Gastrocnemius medialis (tissue), 4 donors: ENCODE results near the gene DIP2A. TPM values are rescaled to one million over a fixed set of nuclear protein-coding genes. Genes with fewer than 3 reads are reported as not detected.

Experiments used
- ATAC-seq, 2 donors: fragments of 150-250 bp; one replicate each; pipeline ENCODE4 v1.9.1; 2016
- DNase-seq, 2 donors: peaks; one replicate each; pipeline ENCODE4 v3.0.0-alpha.2; 2019
- H3K27ac ChIP-seq, 4 donors: fragments of 200-600 bp; sonication (generic); 1 replicate in 1 of 4; 2 replicates in 3 of 4; pipeline ENCODE4 v1.5.1; 2016 to 2018; ENCODE audit warnings: mild to moderate bottlenecking in 2 of 4, moderate library complexity in 1 of 4
- H3K27me3 ChIP-seq, 3 donors: fragments of 200-600 bp; sonication (generic) in 2 of 3; 1 replicate in 1 of 3; 2 replicates in 2 of 3; pipeline versions ENCODE4 v1.5.1 to v1.6.0; 2016 to 2019; ENCODE audit warnings: mild to moderate bottlenecking in 1 of 3, moderate library complexity in 1 of 3
- H3K36me3 ChIP-seq, 2 donors: fragments of 200-600 bp; sonication (generic) in 1 of 2; one replicate each; pipeline ENCODE4 v1.5.1; 2017 to 2018
- H3K4me1 ChIP-seq, 2 donors: fragments of 200-600 bp; sonication (generic) in 1 of 2; one replicate each; pipeline ENCODE4 v1.5.1; 2016 to 2017; ENCODE audit warnings: mild to moderate bottlenecking in 2 of 2
- H3K4me3 ChIP-seq, 4 donors: fragments of 200-600 bp; sonication (generic) in 3 of 4; 1 replicate in 1 of 4; 2 replicates in 3 of 4; pipeline ENCODE4 v1.5.1; 2016 to 2019; ENCODE audit warnings: mild to moderate bottlenecking in 2 of 4
- H3K9me3 ChIP-seq, 3 donors: fragments of 200-600 bp; sonication (generic) in 2 of 3; 1 replicate in 1 of 3; 2 replicates in 2 of 3; pipeline ENCODE4 v1.5.1; 2016 to 2019
- CTCF ChIP-seq, 5 experiments: fragments of 450-650 bp in 3 of 5; fragments of 200-600 bp in 2 of 5; sonication (generic) in 2 of 5; IDR thresholded peaks in 4 of 5; conservative IDR thresholded peaks in 1 of 5; 1 replicate in 4 of 5; 2 replicates in 1 of 5; pipeline ENCODE4 v1.5.1; 2016 to 2019; ENCODE audit warnings: antibody characterized with exemption in 5 of 5, mild to moderate bottlenecking in 3 of 5, moderate library complexity in 3 of 5
- POLR2A ChIP-seq, 2 donors: fragments of 450-650 bp; IDR thresholded peaks; one replicate each; pipeline ENCODE4 v1.6.1; 2017; ENCODE audit warnings: antibody characterized with exemption in 2 of 2, mild to moderate bottlenecking in 2 of 2, moderate library complexity in 2 of 2
- in situ Hi-C, 4 donors: fragments of 200-750 bp; cut with MboI; loops; one replicate each; pipeline versions ENCODE4 v1.15.0 to v1.8.0; 2017; ENCODE audit warnings: low sequenced_read_pairs in 4 of 4
- intact Hi-C: fragments of 100-400 bp; cut with DNase I; formaldehyde crosslinking; loops from one replicate; pipeline ENCODE4 v1.15.1; 2023; ENCODE audit warnings: low total_unique reads
- total RNA-seq, 4 donors: library from RNA; depleted of rRNA; stranded (reverse); fragments of >200 nt; gene quantifications; one replicate each; pipeline versions ENCODE4 v1.1.0 to v1.2.3, GENCODE V29; 2016

Gene DIP2A
- total RNA-seq, 4 donors from 2014 or later = 6.3 to 15.5 (median 11.8) TPM

- Histone ChIP-seq H3K4me1 (no peaks in the 10 kb centered on the region), H3K27me3 (no peaks in the 10 kb centered on the region), H3K27ac (peak overlapping the region in 2 of 4 donors; percentile 34 to 42), H3K4me3 (no peak overlapping the region), H3K36me3 (peaks cover 2 to 85% of the 10 kb centered on the region in 2 donors), H3K9me3 (no peaks in the 10 kb centered on the region)
- DNase-seq = no peak
- intact Hi-C loops = no loop called here
- in situ Hi-C loops = no loop called here
- ATAC-seq = no peak
- TF ChIP-seq POLR2A (IDR thresholded peaks at IDR 0.05) (no peak), CTCF (IDR thresholded peaks at IDR 0.05 in 4 of 5, conservative IDR thresholded peaks at IDR 0.05 in 1 of 5) (no peak)
Observed at GRCh38 chr21:46416551-46416950, 42.1 kb upstream of the DIP2A start.

GRCh38 chr21:46418265-46418946 is 40.3 kb upstream of the DIP2A start:
- no peak for DNase-seq
- no peak overlapping the region for H3K4me3 ChIP-seq
- no peaks in the 10 kb centered on the region for H3K9me3 ChIP-seq
- in situ Hi-C loops (no loop called here), intact Hi-C loops (no loop called here)
- H3K27ac ChIP-seq = peak overlapping the region in 1 of 4 donors; percentile 31
- no peaks in the 10 kb centered on the region for H3K4me1 ChIP-seq
- TF ChIP-seq POLR2A (IDR thresholded peaks at IDR 0.05) (no peak), CTCF (IDR thresholded peaks at IDR 0.05 in 4 of 5, conservative IDR thresholded peaks at IDR 0.05 in 1 of 5) (no peak)
- peaks cover 2 to 88% of the 10 kb centered on the region in 2 donors for H3K36me3 ChIP-seq
- no peaks in the 10 kb centered on the region for H3K27me3 ChIP-seq
- ATAC-seq = no peak

DNA sequence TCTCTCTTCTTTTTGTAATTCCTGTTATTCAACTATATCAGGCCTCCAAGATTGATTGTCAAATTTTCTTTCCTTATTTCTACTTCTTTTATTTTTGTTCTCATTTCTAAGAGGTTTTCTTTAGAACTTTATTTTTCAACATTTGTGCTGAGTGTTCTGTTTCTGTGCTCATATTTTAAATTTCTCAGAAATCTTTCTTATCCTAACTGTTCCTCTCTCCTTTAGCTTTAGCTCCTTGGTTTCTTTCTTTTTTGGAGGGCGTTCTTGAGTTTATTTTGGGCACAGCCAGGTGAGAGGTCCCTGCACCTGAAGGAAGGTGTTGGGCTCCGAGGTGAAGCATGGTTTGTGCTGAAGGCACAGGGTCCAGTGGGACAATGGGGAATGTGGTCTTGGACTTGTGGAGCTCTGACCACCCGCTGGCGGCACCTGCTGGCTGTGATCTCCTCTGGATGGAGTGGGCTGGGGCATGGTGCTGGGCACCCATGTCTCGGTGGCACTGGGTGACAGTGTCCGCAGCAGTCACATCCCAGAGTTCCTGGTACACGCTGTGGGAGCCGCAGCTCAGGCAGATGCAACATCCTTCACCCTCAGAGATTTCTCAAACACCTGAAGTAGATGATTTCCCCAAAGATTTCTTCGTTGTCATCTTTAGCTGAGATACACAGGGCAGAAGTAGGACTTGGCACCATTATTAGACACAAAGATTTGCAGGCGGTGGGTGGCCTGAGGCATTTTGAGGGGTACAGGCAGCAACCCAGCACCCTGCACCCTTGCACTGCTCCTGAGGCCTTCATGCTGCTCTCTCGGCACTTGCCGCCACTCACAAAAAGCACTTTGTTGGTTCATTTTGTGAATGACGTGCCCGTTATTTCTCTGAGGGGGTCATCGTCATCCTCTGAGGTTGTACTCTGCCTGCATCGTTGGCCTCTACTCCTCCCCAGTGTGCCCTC is 38.2 kb upstream of the DIP2A start:
- H3K4me3 ChIP-seq = no peak overlapping the region
- no peaks in the 10 kb centered on the region for H3K9me3 ChIP-seq
- peak overlapping the region in 2 of 4 donors; percentile 22 to 34 for H3K27ac ChIP-seq
- peaks cover 2 to 95% of the 10 kb centered on the region in 2 donors for H3K36me3 ChIP-seq
- intact Hi-C loops (no loop called here), in situ Hi-C loops (no loop called here)
- DNase-seq (no peak), ATAC-seq (no peak)
- no peaks in the 10 kb centered on the region for H3K27me3 ChIP-seq
- H3K4me1 ChIP-seq = no peaks in the 10 kb centered on the region
- TF ChIP-seq CTCF (IDR thresholded peaks at IDR 0.05 in 4 of 5, conservative IDR thresholded peaks at IDR 0.05 in 1 of 5) (no peak), POLR2A (IDR thresholded peaks at IDR 0.05) (no peak)

GRCh38 chr21:46421191-46421750 is 37.4 kb upstream of the DIP2A start:
- Histone ChIP-seq H3K4me1 (no peaks in the 10 kb centered on the region), H3K36me3 (peaks cover 2 to 95% of the 10 kb centered on the region in 2 donors), H3K9me3 (no peaks in the 10 kb centered on the region), H3K27ac (peak overlapping the region in 1 of 4 donors; percentile 34), H3K4me3 (no peak overlapping the region), H3K27me3 (no peaks in the 10 kb centered on the region)
- ATAC-seq (no peak), DNase-seq (no peak)
- intact Hi-C loops = no loop called here
- TF ChIP-seq POLR2A (IDR thresholded peaks at IDR 0.05) (no peak), CTCF (IDR thresholded peaks at IDR 0.05 in 4 of 5, conservative IDR thresholded peaks at IDR 0.05 in 1 of 5) (no peak)
- in situ Hi-C loops = no loop called here
